ENCODE data around the gene RSAD1.

DNA sequence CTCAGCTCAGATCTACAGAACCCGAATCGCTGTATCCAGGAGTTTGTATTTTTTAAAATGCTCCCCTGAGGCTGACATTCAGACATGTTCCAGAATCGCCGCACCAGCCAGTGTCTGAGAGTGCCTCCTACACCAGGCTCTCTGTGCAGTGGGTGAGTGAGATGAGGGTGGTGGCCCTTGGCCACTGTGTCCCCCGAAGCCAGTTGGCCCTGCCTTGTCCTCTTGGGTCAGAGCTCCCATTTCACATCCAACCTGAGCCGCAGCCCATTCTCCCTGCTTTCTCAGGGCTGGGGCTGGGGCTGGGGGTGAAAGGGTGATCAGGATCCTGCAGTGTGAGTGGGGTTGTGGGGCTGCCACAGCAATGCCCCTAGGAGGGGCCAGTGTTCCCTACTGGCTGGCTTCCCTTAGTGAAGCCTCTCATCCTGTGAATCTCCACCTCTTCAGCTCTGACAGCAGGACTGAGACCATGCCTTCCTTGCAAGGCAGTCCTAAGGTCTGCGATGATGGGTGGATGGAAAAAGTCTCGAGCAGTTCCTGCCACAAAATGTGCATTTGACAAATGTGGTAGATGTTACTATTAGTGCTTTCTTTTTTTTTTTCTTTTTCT is 16.7 kb downstream of the RSAD1 start:
- TF ChIP-seq, protein P1, sequence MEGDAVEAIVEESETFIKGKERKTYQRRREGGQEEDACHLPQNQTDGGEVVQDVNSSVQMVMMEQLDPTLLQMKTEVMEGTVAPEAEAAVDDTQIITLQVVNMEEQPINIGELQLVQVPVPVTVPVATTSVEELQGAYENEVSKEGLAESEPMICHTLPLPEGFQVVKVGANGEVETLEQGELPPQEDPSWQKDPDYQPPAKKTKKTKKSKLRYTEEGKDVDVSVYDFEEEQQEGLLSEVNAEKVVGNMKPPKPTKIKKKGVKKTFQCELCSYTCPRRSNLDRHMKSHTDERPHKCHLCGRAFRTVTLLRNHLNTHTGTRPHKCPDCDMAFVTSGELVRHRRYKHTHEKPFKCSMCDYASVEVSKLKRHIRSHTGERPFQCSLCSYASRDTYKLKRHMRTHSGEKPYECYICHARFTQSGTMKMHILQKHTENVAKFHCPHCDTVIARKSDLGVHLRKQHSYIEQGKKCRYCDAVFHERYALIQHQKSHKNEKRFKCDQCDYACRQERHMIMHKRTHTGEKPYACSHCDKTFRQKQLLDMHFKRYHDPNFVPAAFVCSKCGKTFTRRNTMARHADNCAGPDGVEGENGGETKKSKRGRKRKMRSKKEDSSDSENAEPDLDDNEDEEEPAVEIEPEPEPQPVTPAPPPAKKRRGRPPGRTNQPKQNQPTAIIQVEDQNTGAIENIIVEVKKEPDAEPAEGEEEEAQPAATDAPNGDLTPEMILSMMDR (conservative IDR thresholded peaks at IDR 0.05): no peak
- TF ChIP-seq ZFX (IDR thresholded peaks at IDR 0.05): no peak

Data from C4-2B (cell line).